GM19395 (cell line): Measurements from ENCODE around the gene PCAT7.
"Not testable (repeated sequence)": the region's sequence is repeated elsewhere in the genome, so short reads cannot be mapped to it uniquely, and the experiment has no call there.

ENCODE experiments used
- ATAC-seq: cut with Tn5 transposase; IDR thresholded peaks from one replicate; pipeline ENCODE4 v1.9.1; 2021; ENCODE audit warnings: mild to moderate bottlenecking, moderate library complexity; ENCODE audit not compliant: unreplicated experiment

PCAT7 gene

DNA sequence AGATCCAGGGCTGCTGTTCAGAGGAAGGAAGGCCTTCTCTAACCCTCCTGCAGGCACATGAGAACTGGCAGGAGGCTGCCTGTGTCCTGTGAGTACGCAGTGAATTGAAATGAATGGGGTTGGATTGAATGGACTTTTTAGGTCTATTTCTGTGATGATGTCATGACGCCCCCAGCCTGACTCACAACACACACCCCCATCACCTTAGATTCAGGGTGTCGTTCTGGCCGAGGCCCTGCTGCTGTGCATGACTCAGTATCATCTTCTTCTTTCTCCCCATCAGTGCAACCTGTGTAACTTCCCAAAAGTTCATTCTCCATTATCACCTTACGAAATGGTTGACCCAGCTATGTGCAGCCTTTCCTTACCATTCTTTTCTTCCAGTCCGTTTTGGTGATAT lies 5.4 kb downstream of the PCAT7 start:
- ATAC-seq, result no peak

DNA sequence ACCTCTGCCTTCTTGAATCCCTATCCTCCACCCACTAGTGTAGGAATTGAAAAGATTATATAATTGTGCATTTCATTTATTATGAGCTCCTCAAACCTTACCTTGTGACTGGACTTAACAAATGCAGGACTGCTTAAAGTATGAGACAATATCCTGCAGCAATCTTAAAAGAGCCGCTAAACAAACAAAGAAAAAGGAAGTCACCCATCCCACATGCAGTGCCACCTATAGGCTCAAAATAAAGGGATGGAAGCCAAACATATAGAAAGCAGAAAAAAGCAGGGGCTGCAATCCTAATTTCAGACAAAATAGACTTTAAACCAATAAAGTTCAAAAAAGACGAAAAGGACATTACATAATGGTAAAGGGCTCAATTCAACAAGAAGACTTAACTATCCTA lies 8.7 kb downstream of the PCAT7 start:
- no peak for ATAC-seq

DNA sequence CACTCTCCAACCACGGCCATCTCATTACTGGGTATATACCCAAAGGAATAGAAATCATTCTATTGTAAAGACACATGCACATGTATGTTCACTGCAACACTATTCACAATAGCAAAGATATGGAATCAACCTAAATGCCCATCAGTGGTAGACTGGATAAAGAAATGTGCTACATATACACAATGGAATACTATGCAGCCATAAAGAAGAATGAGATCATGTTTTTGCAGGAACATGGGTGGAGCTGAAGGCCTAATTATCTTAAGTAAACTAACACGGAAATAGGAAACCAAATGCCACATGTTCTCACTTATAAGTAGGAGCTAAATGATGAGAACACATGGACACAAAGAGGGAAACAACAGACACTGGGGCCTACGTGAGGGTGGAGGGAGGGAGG lies 9.4 kb downstream of the PCAT7 start:
- not testable (repeated sequence) for ATAC-seq

DNA sequence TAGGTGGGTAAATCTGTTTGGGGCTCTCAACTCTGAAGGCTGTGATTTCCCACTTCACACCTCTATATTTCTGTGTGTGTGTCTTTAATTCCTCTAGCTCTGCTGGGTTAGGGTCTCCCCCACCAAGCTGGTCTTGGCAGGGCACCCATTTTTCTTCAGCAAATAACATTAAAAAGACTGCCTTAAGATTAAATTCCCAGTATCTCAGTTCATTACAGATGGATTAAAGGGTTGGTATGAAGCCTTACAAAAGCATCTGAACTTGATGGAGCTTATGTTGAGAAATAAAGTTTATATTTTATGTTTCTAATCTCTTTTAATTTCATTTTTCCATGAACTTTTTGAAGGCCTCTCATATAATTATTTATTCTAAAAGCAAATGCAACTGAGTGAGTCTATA lies 11.7 kb downstream of the PCAT7 start:
- no peak for ATAC-seq

DNA sequence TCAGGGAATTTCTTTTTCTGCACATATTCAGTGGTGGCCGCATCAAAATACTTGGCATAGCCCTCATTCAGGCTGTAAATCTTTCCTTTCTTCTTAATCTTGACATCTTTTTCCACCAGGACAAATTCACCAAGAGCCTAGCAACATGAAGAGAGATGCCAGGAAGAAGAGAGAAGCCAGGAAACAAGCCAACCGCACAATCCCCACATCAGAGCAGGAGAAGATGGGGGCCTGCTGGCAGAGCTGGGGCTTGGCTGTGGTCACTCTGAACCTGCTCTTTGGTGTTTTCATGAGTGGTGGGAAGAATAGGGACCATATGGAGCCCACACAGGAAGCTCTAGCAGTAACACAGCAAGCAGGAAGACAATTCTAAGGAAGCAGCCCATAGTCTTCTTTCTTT lies 12.4 kb downstream of the PCAT7 start:
- no peak for ATAC-seq

DNA sequence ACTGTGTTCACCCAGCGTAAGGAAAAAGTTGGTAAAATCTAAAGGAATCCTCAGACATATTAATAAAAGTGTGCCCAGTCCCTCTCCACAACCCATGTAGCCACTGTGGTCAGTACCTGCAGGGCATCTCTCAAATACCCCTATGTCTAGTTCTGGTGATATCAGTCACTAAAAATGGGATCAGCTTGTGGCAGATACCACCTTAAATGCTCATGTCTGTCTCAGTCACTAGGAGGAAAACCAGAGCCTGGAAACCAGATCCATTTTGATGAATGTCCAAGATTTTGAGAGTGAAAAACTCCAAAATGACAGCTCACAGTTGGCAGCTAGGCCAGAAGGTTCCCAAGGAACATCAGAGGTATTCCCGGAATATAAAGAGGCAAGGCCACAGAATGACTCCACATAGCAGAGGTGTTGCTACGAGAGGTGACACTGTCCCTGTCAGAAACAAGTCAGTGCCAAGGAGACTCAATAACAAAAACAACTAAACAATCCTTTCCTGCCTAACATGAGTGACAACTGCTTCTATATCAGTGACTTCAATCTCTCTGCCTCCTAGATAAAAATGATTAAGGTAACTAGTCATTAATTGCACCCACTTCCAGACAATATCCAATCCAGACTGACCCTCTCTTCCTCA lies 13.5 kb downstream of the PCAT7 start:
- ATAC-seq, result no peak

DNA sequence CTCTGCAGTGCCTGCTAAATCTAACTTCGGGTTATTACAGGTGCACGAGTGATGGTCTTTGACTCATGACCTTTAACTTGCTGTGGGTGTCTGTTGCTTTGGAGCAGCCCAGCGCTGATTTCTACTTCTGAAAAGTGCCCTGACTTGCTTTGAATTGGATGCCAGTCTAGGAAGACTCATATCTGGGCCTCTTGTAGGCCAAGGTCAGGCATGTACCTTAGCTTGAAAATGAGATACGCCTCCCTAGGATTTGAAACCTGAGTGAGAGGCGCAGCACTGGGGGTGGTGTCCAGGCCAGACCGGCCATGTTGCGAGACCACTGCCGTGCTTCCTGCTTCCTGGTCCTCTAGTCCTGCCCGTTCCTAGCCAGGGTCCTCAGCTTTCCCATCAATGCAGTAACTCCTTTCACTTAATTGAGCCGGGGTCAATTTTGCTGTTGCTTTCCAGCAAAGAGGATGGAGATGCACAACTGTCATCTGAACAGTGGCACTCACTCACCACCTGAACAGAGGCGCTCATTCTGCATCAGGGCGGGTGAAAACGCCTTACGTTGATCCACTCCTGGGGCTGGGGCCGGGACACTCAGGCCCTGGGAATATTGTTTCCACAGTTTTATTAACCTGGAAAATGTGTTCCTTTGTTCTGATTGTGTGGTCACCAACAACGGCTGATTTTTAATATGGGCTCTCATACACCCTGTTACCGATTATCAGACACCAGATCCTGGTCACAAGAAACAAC lies 14.3 kb downstream of the PCAT7 start:
- ATAC-seq, result no peak

DNA sequence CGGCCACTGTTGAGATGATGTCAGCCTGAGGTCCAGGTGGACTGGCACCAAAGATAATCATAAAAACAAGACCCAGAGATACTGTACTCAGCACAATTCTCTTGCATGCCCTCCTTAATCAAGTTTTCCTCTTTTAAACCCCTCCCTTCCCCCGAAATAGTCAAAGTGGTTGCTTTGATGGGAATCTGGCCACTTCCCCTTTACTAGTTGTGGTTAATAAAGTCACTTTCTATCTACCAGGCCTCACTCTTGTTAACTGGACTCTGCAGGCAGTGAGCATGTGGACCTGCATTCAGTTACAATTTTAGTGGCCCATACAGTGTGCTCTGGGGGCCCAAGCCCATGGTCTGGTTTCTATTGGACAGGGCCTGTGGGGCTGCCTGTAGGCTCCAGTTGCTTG lies 21.2 kb downstream of the PCAT7 start:
- ATAC-seq, result no peak

DNA sequence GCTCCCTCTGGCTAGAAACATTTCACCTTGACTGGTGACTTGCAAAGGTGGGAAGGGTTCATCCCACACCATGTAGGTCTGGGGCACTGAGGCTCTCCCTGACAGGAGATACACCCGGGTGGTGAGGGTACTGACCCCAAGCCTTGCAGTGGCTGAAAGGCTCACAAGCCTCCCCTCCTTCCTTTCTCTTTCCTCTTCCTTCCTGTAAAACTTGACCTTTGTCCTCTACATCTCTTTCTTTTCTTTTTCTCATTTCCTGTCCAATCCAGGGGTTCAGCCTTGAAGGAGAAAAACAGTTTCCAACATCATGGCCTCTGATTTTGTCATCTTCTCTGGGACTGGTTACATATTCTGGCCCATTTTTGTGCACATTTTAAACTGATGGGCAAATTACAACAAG lies 22.2 kb downstream of the PCAT7 start:
- ATAC-seq, result no peak

DNA sequence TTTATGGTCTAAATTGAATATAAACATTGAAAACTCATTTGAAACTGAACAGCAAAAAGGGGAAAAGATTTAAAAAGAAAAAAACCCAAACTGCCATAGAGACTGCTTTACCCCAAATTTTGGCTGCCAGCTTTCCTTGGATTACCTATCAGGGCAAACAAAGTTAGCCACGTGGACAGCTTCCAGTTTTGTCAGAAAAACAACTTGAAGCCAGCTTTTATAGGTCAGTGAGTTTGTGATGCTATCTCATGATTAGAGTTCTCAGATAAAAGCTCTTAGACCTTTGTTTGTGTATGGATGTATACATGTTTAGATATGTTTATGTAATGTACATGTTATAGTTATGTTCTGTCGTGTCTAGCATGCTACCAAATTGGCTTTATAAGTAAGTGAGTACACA lies 22.7 kb downstream of the PCAT7 start:
- no peak for ATAC-seq

DNA sequence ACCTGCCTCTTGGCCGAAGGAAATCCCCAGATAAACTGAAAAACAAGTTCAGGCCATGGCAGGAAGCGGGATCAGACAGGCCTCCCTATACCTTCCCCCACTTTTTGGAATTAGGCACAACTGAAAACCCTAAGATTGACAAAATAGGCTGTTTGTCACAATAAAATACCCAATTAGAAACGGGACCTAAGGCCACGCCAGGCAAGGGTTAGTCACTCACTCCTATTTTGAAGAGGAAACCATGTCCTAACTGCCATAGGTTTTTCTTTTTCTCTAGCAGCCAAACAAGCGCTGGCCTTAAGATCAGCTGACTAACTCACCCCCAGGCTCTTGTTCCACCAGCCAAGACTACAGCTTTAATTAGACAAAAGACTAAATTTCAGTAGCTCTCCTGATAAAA lies 26.8 kb downstream of the PCAT7 start:
- ATAC-seq, result no peak

DNA sequence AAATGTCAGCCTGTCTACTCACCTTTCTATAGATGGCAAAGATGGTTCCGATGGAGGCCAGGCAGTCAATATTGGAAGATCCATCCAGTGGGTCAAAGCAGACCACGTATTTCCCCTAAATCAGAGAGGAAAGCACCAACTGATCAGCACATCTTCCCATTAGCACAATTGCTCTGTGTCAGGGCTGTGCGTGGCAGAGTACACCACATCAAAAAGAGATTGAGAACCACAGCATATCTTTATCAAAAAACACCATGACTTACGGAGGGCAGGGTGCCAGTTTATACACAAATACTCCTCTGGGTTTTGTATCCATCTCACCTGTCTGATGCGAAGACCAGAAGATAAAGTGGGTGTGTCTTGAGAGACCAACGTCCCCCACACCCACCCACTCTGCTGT lies 29.7 kb downstream of the PCAT7 start:
- no peak for ATAC-seq

DNA sequence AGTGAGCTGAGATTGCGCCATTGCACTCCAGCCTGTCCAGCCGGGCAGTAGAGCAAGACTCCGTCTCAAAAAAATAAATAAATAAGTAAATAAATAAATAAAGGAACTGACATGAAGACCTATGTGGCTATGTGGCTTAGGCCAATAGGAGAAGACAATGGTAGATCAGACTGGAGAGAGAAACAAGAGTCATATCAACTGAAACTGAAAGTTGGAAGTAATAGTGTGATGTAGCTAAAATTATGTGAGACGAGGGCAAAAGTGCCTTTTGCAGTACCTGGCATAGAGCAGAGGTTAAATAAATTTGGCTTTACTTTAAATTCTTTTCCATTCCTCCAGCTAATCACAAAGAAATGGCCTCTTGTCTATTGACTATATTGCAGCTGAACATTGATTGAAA lies 31.4 kb downstream of the PCAT7 start:
- no peak for ATAC-seq

DNA sequence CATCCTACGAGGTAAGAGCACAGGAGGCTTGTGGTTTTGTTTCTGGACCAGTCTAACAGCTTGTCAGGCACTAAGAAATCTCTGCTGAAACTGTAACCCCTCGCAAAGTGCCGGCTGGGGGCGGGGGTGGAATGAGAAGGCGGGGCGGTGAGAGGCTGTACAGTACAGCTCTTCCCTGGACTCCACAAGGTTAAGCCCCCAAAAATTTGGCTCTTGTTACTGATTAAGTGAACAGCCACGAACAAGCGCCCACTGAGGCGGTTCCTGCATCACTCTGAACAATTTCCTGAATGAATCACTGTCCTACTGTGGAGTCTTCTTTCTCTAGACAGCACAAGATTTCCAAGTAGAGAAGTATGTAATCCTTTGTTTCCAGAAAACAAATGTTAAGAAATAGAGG lies 31.9 kb downstream of the PCAT7 start:
- ATAC-seq, result no peak

DNA sequence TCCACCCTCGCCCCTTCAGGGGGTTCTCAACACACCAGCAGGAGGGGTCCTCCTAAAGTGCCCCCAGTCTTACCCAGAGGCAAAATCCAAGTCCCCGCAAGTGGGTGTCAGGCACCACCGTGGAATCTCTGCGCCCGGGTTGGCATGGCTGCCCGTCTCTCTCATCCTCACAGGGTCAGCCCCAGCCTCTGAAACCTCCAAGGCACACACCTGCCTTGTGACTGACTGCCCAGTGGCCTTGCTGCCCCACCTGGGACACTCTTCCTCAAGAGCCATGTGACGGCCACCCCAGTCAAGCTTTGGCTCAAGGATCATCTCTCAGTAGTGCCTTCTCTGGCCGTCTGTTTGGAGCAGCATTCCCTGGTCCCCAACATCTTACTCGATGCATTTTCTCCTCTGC lies 33.8 kb downstream of the PCAT7 start:
- no peak for ATAC-seq

DNA sequence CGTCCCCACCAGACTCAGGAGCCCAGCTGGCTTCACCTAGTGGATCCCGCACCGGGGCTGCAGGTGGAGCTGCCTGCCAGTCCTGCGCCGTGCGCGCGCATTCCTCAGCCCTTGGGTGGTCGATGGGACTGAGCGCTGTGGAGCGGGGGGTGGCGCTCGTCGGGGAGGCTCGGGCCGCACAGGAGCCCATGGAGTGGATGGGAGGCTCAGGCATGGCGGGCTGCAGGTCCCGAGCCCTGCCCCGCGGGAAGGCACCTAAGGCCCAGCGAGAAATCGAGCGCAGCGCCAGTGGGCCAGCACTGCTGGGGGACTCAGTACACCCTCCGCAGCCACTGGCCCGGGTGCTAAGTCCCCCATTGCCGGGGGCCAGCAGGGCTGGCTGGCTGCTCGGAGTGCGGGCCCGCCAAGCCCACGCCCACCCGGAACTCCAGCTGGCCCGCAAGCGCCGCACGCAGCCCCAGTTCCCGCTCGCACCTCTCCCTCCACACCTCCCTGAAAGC lies 36.2 kb downstream of the PCAT7 start:
- ATAC-seq, result not testable (repeated sequence)

DNA sequence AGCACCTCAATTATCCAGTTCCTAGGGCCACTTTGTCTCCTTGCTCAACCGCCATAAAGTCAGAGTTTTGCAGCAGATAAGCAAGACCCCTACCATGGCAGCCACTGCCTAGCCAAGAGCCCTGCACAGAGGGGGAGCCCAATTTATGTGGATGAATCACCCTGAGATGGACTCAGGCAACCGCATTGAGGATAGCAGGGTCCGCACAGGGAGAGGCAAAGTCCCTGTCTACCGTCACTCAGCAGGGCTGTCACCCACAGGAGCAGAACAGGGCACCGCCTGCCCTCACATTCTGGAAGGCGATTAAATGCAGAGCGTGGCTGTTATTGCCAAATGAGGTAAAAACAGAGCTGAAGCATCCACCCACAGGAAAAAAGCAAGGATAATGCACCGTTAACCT lies 37.0 kb downstream of the PCAT7 start:
- no peak for ATAC-seq

DNA sequence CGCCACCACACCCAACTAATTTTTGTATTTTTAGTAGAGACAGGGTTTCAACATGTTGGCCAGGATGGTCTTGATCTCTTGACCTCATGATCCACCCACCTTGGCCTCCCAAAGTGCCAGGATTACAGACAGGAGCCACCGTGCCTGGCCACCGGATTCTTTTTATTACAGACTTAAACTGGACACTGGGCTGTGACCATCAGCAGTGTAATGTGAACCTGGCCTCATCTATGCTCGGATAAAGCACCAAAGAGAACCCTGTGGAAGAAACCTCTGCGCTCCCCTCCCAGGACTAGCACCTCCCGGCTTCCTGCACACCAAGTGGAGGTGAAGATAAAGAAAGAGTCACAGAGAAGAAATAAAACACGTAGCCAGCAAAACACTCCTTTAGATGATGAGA lies 37.8 kb downstream of the PCAT7 start:
- not testable (repeated sequence) for ATAC-seq

DNA sequence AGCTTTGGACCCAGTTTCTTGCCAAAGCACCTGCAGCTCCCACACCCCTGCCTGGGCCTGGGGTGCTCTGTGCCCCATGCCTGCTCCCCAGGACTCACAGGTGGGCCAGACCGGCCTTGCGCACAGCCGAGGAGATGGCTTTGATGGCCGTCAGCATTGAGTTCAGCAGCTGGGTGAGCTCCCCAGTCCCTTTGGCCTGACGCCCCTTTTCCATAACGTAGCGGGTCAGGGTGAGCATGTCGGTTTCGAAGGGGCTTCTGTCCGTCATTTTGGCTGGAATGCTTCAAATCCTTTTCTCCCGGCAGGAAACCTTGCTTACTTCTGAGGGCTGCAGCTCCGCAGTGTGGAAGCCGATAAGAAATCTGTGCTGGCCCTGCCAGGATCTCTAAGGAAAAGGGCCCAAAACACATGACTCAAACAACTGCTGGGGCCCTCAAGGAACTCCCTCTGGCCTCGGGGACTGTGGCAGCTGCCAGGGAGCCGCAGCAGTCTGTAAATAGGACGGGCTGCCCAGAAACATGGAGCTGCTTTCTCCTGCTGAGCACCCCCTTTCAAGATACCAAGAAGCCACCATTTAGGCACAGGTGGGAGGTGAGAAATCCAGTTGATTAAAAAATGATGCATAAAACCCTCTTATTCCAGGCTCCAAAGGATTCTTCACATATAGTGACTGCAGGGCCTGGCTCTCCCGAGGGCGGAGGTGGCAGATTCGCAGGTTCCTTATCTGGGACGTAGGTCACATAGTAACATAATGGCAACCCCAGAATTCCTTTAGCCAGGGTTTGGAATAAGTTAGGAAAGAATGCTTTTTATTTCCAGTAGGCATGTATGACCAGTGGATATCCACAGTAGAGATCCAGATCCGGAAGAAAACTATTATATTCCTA lies 38.8 kb downstream of the PCAT7 start, which contains the start of gene FBP2:
TSS of gene FBP2 (minus strand) at position 366 of the 887 bp plus-strand sequence. CDS start at position 268, 98 bp downstream.
- ATAC-seq, result no peak

DNA sequence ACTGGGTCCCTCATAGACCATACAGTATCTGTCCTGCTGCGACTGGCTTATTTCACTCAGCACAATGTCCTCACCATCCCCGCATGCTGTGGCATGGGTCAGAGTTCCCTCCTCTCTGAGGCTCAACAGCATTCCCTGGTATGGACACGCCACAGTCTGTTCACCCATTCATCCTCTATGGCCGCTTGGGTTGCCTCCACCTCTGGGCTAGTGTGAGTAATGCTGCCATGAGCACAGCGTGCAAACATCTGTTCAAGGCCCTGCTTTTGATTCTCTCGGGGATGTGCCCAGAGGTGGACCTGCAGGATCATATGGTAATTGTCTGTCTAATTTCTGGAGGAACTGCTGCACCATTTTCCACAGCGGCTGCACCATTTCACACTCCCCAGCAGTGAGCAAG lies 44.2 kb downstream of the PCAT7 start:
- no peak for ATAC-seq

DNA sequence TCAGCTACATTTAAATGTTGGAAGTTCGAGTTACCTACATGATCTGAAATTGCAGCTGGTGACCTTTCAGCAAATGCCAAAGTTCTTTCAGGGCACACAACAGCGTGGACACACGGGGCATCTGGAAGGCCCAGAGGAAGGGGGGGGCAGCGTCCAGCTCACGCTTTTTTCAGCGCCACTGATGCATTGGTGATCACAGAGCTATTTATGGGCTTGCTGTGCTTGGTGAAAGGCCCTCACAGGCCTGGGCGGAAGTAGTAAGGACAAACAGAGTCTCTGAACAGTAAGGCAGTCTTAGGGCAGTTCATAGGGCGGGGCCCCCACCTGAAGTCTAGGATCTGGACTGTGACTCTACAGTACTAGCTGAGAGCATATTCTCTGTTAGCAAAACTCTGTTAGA lies 45.4 kb downstream of the PCAT7 start:
- no peak for ATAC-seq

DNA sequence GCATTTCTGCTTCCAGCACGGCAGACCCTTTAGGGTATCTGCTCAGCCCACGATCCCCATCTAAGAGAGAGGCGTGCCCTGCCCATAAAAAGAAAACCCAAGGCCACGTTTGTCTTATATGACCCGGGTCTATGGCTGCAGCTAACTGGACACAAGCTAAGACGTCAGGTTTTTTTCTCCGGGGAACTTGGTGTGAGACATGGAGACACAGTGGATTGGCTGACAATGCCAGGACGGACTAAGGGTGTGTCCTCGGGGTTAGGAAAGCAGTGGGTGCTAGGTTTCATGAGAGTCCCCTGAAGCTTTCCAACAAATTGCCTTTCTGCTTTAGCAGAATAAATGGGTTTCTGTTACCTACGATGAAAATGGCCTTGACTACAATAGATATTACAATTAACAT lies 45.8 kb downstream of the PCAT7 start:
- ATAC-seq, result no peak
